Ovary (tissue), 3 donors: ENCODE measurements around the gene ARMC2.

ENCODE experiments used
- CTCF ChIP-seq, 3 donors: fragments of 450-650 bp in 2 of 3; fragments of 200-600 bp in 1 of 3; IDR thresholded peaks; one replicate each; pipeline versions ENCODE4 v1.5.1 to v1.8.0; 2016 to 2022; ENCODE audit warnings: antibody characterized with exemption in 3 of 3, mild to moderate bottlenecking in 1 of 3
- POLR2A ChIP-seq: fragments of 450-650 bp; IDR thresholded peaks from one replicate; pipeline ENCODE4 v1.6.1; 2017; ENCODE audit warnings: antibody characterized with exemption, mild to moderate bottlenecking, moderate library complexity
- donor health status: DM: no; HTN: no; CAD: no.

- no peak for TF ChIP-seq POLR2A
- TF ChIP-seq CTCF (IDR thresholded peaks at IDR 0.05): no peak
These were observed 152.1 kb downstream of the ARMC2 start for GRCh38 chr6:109000289-109000688.
